RWPE2 (cell line): ENCODE measurements around the gene PIP4K2A.
"Not testable (repeated sequence)": the region's sequence is repeated elsewhere in the genome, so short reads cannot be mapped to it uniquely, and the experiment has no call there.

Source experiments
- ATAC-seq: fragments of 200-7000 bp; cut with Tn5 transposase; 3 replicates; pipeline ENCODE4 v1.9.1; 2021; ENCODE audit warnings: low read depth
- DNase-seq: peaks from one replicate; pipeline ENCODE4 v3.0.0-alpha.2; 2020; ENCODE audit warnings: low spot score
- H3K27ac ChIP-seq: fragments of 450-650 bp; 2 replicates; pipeline ENCODE4 v1.5.1; 2017; ENCODE audit warnings: mild to moderate bottlenecking; ENCODE audit not compliant: poor library complexity, severe bottlenecking
- H3K27me3 ChIP-seq: fragments of 250-450 bp; sonication (Bioruptor Pico); 2 replicates; pipeline ENCODE4 v1.5.1; 2021; ENCODE audit warnings: mild to moderate bottlenecking, moderate library complexity; ENCODE audit not compliant: insufficient read depth, poor library complexity, severe bottlenecking
- H3K36me3 ChIP-seq: fragments of 250-450 bp; sonication (Bioruptor Pico); 2 replicates; pipeline ENCODE4 v1.5.1; 2020; ENCODE audit warnings: low read depth, mild to moderate bottlenecking, moderate library complexity
- H3K4me1 ChIP-seq: fragments of 250-450 bp; sonication (Bioruptor Pico); 2 replicates; pipeline ENCODE4 v1.5.1; 2021; ENCODE audit warnings: mild to moderate bottlenecking, moderate library complexity; ENCODE audit not compliant: insufficient read depth, poor library complexity, severe bottlenecking
- H3K4me3 ChIP-seq: fragments of 250-450 bp; sonication (Bioruptor Pico); 2 replicates; pipeline ENCODE4 v1.5.1; 2021; ENCODE audit warnings: mild to moderate bottlenecking, moderate library complexity; ENCODE audit not compliant: severe bottlenecking
- H3K9me3 ChIP-seq: fragments of 250-450 bp; sonication (Bioruptor Pico); 2 replicates; pipeline ENCODE4 v1.5.1; 2021; ENCODE audit warnings: mild to moderate bottlenecking, moderate library complexity; ENCODE audit not compliant: severe bottlenecking
- CTCF ChIP-seq: fragments of 450-650 bp; IDR thresholded peaks from one replicate; pipeline ENCODE4 v1.5.1; 2017; ENCODE audit warnings: mild to moderate bottlenecking, moderate library complexity; ENCODE audit not compliant: poor library complexity, severe bottlenecking

The PIP4K2A gene

GRCh38 chr10:22501413-22501812, 213.0 kb downstream of the PIP4K2A start:
- no peak overlapping the region for H3K4me3 ChIP-seq
- no peak for ATAC-seq
- no peak for TF ChIP-seq CTCF
- DNase-seq = no peak
- no peaks in the 10 kb centered on the region for H3K27me3 ChIP-seq
- no peak overlapping the region for H3K27ac ChIP-seq
- no peaks in the 10 kb centered on the region for H3K36me3 ChIP-seq
- H3K9me3 ChIP-seq = no peaks in the 10 kb centered on the region
- no peaks in the 10 kb centered on the region for H3K4me1 ChIP-seq

GRCh38 chr10:22500656-22501340, 213.6 kb downstream of the PIP4K2A start:
- Histone ChIP-seq H3K4me1 (no peaks in the 10 kb centered on the region), H3K27me3 (no peaks in the 10 kb centered on the region), H3K36me3 (no peaks in the 10 kb centered on the region), H3K4me3 (no peak overlapping the region), H3K27ac (no peak overlapping the region), H3K9me3 (no peaks in the 10 kb centered on the region)
- TF ChIP-seq CTCF = no peak
- ATAC-seq = no peak
- DNase-seq = no peak

- H3K4me1 ChIP-seq, H3K4me3 ChIP-seq, H3K9me3 ChIP-seq, H3K36me3 ChIP-seq, DNase-seq, H3K27ac ChIP-seq, H3K27me3 ChIP-seq, ATAC-seq: not testable (repeated sequence)
Measured at GRCh38 chr10:22499973-22500372, 214.4 kb downstream of the PIP4K2A start.

GRCh38 chr10:22495396-22495795, 219.0 kb downstream of the PIP4K2A start:
- no peaks in the 10 kb centered on the region for H3K36me3 ChIP-seq
- H3K27me3 ChIP-seq = no peaks in the 10 kb centered on the region
- DNase-seq (no peak), ATAC-seq (no peak)
- no peak for TF ChIP-seq CTCF
- H3K4me1 ChIP-seq = no peaks in the 10 kb centered on the region
- no peak overlapping the region for H3K27ac ChIP-seq
- no peaks in the 10 kb centered on the region for H3K9me3 ChIP-seq
- H3K4me3 ChIP-seq = no peak overlapping the region

- DNase-seq (no peak), ATAC-seq (no peak)
- H3K27me3 ChIP-seq = no peaks in the 10 kb centered on the region
- no peaks in the 10 kb centered on the region for H3K36me3 ChIP-seq
- no peak for TF ChIP-seq CTCF
- no peaks in the 10 kb centered on the region for H3K9me3 ChIP-seq
- H3K4me1 ChIP-seq = no peaks in the 10 kb centered on the region
- no peak overlapping the region for H3K27ac ChIP-seq
- no peak overlapping the region for H3K4me3 ChIP-seq
Measured at GRCh38 chr10:22494007-22494406, 220.4 kb downstream of the PIP4K2A start.
